ENCODE data around the gene DLEC1. TPM values are rescaled to one million over a fixed set of nuclear protein-coding genes. Genes with fewer than 3 reads are reported as not detected.
"Not testable (repeated sequence)": the region's sequence is repeated elsewhere in the genome, so short reads cannot be mapped to it uniquely, and the experiment has no call there.

DLEC1 gene
- total RNA-seq, 1 donor from 2014 or later, result 1.1 TPM

- intact Hi-C loops (cut with micrococcal nuclease), result no loop called here
- DNase-seq (no peak), ATAC-seq (no peak)
Observed at GRCh38 chr3:38125305-38126120, 86.5 kb downstream of the DLEC1 start.

- ATAC-seq (no peak), DNase-seq (no peak)
- intact Hi-C loops (cut with micrococcal nuclease), result no loop called here
Observed at GRCh38 chr3:38126121-38126892, 87.3 kb downstream of the DLEC1 start.

DNA sequence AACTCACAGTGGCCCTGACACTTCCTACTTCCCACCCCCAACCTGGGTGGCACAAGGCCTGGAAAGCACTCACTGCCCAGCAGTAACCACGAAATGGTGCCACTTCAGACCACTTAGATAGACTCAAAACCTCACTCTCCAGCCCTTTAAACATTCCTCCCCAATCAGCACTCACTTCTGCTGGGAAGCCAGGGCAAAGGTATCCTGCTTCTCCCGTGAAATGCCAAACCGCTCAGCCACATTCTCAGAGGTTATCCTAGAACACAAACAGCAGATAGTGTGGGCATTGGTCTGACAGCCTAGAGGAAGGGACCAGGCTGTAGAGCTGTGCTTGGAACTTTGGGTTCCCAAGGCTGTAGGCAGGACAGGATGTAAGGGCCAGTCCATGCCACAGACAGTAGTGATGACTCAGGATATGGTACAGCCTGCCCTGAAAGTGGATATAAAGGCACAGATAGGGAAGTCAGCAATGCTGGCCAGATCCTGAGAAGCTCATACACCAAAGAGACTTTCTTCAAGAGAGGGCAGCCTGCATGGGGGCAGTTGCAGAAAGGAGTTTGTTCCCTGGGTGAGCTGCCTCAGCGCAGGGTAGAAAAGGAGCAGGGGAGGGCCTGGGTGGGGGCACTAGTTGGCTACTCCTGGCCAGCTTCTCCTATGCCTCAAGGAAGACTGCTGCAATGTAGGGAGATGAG, 88.7 kb downstream of the DLEC1 start:
- DNase-seq (peak; percentile 32), ATAC-seq (peak; percentile 61)
- intact Hi-C loops (cut with micrococcal nuclease), result no loop called here

DNA sequence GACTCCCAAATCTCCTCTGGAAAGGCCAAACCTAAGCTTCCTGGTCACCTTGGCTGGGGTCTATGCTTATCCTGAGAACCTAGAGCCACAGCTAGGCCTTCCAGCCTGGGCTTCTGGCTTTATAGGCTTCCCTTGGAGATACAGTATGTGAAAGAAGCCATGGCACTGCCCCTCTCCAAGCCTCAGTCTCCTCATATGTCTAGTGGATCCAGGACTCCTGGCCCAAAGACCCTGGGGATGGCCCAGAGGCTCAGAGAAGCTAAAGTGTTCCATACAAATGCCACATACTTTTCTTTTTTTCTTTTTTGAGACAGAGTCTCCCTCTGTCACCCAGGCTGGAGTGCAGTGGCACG, 89.3 kb downstream of the DLEC1 start:
- intact Hi-C loops (cut with micrococcal nuclease), result no loop called here
- DNase-seq (no peak), ATAC-seq (no peak)

GRCh38 chr3:38129058-38129457, 90.0 kb downstream of the DLEC1 start:
- peak; percentile 63 for ATAC-seq
- intact Hi-C loops (cut with micrococcal nuclease), result no loop called here
- DNase-seq, result peak; percentile 53

GRCh38 chr3:38130631-38131065, 91.6 kb downstream of the DLEC1 start:
- peak; percentile 59 for DNase-seq

DNA sequence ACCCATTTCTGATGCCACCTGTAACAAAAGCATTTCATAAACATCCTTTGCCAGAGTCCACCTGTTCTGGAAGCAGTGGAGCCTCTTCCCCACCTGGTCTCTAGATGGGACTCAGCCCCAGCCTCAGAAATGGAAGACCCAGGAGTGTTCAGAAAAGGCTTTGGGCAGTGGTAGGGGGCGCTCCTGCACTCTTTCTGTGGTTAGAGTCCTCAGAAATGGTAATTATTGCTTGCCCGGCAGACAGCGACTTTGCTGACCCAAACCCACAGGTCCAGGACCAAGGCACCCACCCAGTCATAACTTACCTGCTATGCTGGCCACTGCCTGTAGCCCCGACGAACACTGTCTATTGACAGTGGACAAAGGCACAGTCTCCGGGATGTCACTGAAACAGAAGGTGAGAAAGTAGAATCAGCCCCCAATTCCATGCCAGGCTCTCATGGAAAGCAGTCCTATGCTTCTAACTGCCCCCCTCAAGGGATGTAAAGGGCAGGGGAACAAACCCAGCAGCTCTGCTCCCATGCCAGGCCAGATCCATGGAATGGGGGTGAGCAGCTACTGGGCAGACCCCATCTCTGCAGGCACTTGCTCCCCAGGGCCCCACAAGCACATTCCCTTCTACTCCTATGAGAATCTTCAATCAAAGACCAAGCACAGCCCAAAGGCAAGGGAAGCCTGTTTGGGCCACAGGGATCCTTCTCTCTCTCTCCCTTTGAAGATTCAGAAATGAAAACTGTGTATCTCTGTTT, 92.8 kb downstream of the DLEC1 start:
- intact Hi-C loops (cut with micrococcal nuclease), result no loop called here
- ATAC-seq (no peak), DNase-seq (peak; percentile 43)

More at GRCh38 chr3:38130631-38131065, 91.6 kb downstream of the DLEC1 start:
- peak; percentile 47 for ATAC-seq
- intact Hi-C loops (cut with micrococcal nuclease), result no loop called here

GRCh38 chr3:38133209-38133556, 94.2 kb downstream of the DLEC1 start:
- ATAC-seq (no peak), DNase-seq (no peak)
- intact Hi-C loops (cut with micrococcal nuclease), result no loop called here

GRCh38 chr3:38133557-38134405, 94.8 kb downstream of the DLEC1 start:
- ATAC-seq (no peak), DNase-seq (no peak)
- intact Hi-C loops (cut with micrococcal nuclease), result no loop called here

DNA sequence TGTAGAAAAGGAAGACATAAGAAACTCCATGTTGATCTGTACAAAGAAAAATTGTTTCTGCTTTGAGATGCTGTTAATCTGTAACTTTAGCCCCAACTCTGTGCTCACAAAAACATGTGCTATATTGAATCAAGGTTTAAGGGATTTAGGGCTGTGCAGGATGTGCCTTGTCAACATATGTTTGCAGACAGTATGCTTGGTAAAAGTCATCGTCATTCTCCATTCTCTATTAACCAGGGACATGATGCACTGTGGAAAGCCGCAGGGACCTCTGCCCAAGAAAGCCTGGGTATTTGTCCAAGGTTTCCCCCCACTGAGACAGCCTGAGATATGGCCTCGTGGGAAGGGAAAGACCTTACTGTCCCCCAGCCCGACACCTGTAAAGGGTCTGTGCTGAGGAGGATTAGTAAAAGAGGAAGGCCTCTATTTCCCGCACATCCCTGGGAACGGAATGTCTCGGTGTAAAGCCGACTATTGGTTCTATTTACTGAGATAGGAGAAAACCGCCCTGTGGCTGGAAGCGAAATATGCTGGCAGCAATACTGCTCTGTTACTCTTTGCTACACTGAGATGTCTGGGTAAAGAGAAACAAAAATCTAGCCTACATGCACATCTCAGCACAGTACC, 95.6 kb downstream of the DLEC1 start:
- ATAC-seq; intact Hi-C loops (cut with micrococcal nuclease); DNase-seq: not testable (repeated sequence)

DNA sequence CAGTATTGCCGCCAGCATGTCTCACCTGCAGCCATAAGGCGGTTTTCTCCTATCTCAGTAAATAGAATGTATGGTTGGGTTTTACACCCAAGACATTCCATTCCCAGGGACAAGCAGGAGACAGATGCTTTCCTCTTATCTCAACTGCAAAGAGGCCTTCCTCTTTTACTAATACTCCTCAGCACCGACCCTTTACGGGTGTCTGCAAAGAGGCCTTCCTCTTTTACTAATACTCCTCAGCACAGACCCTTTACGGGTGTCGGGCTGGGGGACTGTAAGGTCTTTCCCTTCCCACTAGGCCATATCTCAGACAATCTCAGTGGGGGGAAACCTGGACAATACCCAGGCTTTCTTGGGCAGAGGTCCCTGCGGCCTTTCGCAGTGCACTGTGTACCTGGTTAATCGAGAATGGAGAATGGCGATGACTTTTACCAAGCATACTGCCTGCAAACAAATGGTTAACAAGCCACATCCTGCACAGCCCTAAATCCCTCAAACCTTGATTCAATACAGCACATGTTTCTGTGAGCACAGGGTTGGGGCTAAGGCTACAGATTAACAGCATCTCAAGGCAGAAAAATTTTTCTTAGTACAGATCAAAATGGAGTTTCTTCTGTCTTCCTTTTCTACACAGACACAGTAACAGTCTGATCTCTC, 96.7 kb downstream of the DLEC1 start:
- DNase-seq; ATAC-seq; intact Hi-C loops (cut with micrococcal nuclease): not testable (repeated sequence)

- ATAC-seq, result peak; percentile 1
- DNase-seq, result no peak
- intact Hi-C loops (cut with micrococcal nuclease), result no loop called here
Observed at GRCh38 chr3:38136393-38136776, 97.4 kb downstream of the DLEC1 start.

GRCh38 chr3:38136777-38137614, 98.0 kb downstream of the DLEC1 start, which contains the start of gene ACAA1:
ACAA1 (minus strand) TSS chr3:38137127; CDS start chr3:38137035, 92 bp downstream.
- ATAC-seq (peak; percentile 97), DNase-seq (peak; percentile 100)
- intact Hi-C loops (cut with micrococcal nuclease), result no loop called here

- DNase-seq (no peak), ATAC-seq (no peak)
- intact Hi-C loops (cut with micrococcal nuclease), result no loop called here
Observed at GRCh38 chr3:38137615-38138348, 98.8 kb downstream of the DLEC1 start.

DNA sequence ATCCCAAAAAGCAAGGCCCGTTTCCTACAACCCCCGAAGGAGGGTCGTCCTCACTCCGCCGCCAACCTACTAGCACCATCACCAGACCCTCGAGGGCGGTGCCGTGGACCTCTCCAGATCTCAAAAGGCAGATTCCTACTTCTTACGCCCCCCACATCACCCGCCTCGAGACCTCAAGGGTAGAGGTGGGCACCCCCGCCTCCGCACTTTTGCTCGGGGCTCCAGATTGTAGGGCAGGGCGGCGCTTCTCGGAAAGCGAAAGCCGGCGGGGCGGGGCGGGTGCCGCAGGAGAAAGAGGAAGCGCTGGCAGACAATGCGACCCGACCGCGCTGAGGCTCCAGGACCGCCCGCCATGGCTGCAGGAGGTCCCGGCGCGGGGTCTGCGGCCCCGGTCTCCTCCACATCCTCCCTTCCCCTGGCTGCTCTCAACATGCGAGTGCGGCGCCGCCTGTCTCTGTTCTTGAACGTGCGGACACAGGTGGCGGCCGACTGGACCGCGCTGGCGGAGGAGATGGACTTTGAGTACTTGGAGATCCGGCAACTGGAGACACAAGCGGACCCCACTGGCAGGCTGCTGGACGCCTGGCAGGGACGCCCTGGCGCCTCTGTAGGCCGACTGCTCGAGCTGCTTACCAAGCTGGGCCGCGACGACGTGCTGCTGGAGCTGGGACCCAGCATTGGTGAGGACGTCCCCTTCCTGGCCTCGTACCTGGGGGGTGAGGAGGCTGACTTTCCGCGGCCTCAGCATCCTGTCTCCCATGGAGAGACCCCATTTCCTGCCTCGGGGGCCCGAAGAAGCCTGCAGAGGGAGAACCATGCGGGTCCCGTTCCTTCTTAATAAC, 99.6 kb downstream of the DLEC1 start, which contains the start of gene MYD88:
Gene MYD88 (plus strand): TSS at position 313 of the 842 bp plus-strand sequence. CDS start 40 bp downstream, at position 353.
- DNase-seq (peak; percentile 91), ATAC-seq (peak; percentile 60)
- intact Hi-C loops (cut with micrococcal nuclease), result no loop called here

Measured in left ventricle myocardium superior (tissue), 1 donor.